Lower leg skin (tissue), 4 donors: Measurements from ENCODE around the gene TMEM256. TPM values are rescaled to one million over a fixed set of nuclear protein-coding genes. Genes with fewer than 3 reads are reported as not detected.

ENCODE experiments used
- DNase-seq, 2 donors: peaks; one replicate each; pipeline ENCODE4 v3.0.0-alpha.2; 2019; ENCODE audit warnings: low spot score in 2 of 2
- H3K4me3 ChIP-seq: fragments of 200-600 bp; sonication (generic); 2 replicates; pipeline ENCODE4 v1.5.1; 2017; ENCODE audit warnings: mild to moderate bottlenecking, low read depth; ENCODE audit not compliant: poor library complexity, severe bottlenecking
- POLR2A ChIP-seq, 2 donors: fragments of 450-650 bp; IDR thresholded peaks; one replicate each; pipeline ENCODE4 v1.6.1; 2016 to 2017; ENCODE audit warnings: antibody characterized with exemption in 2 of 2, mild to moderate bottlenecking in 1 of 2, moderate library complexity in 1 of 2
- WGBS, 2 donors: methylation state at CpG; one replicate each; pipeline ENCODE4 v1.1.5; 2018; 5-methylcytosine and 5-hydroxymethylcytosine counted together
- intact Hi-C: fragments of 100-400 bp; cut with DNase I; formaldehyde crosslinking; loops from one replicate; pipeline ENCODE4 v1.15.0; 2023; ENCODE audit warnings: low total_unique reads
- total RNA-seq, 4 donors: library from RNA; depleted of rRNA; stranded (reverse); fragments of >200 nt; gene quantifications; one replicate each; pipeline ENCODE4 v1.1.0, GENCODE V29; 2016
- TF ChIP-seq, protein P1 (sequence below), 3 donors: fragments of 450-650 bp; IDR thresholded peaks; one replicate each; pipeline ENCODE4 v1.5.1; 2016; ENCODE audit warnings: antibody characterized with exemption in 3 of 3, mild to moderate bottlenecking in 3 of 3, moderate library complexity in 2 of 3

Gene TMEM256
- total RNA-seq, 4 donors from 2014 or later, result 56.1 to 90.8 (median 65.5) TPM

DNA sequence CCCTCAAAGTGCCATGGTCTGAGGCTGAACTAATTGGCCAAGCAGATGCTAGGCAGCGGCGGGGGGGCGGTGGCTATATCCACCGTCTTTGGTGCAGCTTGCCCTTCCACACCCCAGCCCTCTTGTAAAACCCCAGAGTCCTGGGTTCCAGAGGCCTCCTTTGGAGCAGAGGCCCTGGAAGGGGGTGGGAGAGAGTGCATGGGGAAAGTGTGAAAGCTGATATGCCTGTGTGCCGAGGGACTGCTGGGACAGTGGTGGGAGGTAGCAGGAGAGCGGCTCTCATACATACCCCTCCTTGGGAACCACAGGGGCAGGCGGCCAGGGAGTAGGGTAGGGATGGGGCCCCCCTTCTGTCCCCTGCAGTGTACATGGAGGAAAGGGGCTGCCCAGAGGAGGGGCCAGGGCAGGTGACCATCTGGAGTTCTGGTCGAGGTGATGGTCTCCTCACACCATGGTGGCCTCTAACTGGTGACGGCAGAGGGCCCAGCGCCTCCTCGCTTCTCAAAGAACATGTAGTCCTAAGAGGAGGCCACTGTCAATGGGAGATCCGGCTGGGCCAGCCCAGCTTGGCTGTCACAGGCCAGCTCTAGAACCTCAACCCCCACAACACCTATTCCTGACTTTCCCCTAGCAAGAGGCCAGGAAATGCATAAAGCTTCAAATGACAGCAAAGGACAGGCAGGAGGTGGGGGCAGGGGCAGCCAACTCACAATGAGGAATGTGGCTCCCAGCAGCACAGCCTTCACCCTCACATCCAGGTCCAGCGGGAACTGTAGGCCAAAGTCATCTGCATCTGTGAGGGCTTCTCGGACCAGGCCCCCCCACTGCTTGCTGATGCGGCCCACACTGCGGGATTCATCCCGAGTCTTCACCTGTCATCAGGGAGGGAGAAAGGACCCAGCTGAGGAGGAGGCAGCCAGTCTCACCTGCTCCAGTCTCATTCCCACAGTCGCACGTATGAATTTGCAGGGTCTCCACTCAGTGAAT is 13.7 kb downstream of the TMEM256 start:
- no peak overlapping the region for H3K4me3 ChIP-seq
- DNase-seq, result no peak
- 82 to 91% methylated on average over 19 of the region's 19 CpGs for WGBS, 2 donors
- intact Hi-C loops, result no loop called here
- no peak for TF ChIP-seq POLR2A (IDR thresholded peaks at IDR 0.05)
- TF ChIP-seq, protein P1, sequence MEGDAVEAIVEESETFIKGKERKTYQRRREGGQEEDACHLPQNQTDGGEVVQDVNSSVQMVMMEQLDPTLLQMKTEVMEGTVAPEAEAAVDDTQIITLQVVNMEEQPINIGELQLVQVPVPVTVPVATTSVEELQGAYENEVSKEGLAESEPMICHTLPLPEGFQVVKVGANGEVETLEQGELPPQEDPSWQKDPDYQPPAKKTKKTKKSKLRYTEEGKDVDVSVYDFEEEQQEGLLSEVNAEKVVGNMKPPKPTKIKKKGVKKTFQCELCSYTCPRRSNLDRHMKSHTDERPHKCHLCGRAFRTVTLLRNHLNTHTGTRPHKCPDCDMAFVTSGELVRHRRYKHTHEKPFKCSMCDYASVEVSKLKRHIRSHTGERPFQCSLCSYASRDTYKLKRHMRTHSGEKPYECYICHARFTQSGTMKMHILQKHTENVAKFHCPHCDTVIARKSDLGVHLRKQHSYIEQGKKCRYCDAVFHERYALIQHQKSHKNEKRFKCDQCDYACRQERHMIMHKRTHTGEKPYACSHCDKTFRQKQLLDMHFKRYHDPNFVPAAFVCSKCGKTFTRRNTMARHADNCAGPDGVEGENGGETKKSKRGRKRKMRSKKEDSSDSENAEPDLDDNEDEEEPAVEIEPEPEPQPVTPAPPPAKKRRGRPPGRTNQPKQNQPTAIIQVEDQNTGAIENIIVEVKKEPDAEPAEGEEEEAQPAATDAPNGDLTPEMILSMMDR (IDR thresholded peaks at IDR 0.05), result no peak

DNA sequence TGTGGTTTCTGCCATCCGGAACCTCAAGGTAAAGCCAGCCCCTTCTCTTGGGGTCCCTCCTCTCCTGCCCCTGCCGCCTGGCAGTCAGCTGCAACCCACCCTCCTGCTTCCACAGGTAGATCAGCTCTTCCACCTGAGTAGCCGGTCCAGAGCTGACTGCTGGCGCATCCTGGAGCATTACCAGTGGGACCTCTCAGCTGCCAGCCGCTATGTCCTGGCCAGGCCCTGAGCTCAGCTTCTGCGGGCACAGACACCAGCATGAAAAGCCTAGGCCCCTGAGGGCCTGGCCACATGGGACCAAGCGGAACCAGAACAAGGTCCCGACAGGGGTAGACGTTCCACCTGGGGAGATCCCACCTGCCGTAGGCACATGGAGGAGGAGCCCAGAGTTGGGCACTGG is 15.0 kb downstream of the TMEM256 start:
- no peak for TF ChIP-seq POLR2A (IDR thresholded peaks at IDR 0.05)
- TF ChIP-seq, protein P1 (IDR thresholded peaks at IDR 0.05), result no peak
- DNase-seq, result no peak
- intact Hi-C loops, result no loop called here
- no peak overlapping the region for H3K4me3 ChIP-seq
- 91 to 93% methylated on average over 10 of the region's 10 CpGs for WGBS, 2 donors

DNA sequence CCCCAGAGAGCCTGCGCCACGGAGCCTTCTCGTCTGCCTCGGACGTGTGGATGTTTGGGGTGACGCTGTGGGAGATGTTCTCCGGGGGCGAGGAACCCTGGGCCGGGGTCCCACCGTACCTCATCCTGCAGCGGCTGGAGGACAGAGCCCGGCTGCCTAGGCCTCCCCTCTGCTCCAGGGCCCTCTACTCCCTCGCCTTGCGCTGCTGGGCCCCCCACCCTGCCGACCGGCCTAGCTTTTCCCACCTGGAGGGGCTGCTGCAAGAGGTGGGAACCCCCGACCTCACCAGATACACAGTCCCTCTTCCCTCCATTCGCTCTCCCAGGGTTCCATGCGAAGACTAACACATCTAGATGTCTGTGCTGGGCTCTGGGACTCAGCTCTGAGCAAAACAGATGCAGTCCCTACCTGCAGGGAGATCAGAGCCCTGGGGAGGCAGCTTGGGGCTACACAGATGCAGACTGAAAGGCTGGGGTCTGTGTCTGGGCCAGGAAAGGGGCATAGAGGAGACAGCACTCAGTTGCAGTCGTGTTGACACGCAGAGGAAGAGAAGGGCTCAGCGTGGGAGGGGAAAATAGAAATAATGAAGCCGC is 19.3 kb downstream of the TMEM256 start:
- DNase-seq, result no peak
- 78 to 85% methylated on average over 13 to 23 of the region's 23 CpGs for WGBS, 2 donors
- no peak overlapping the region for H3K4me3 ChIP-seq
- TF ChIP-seq POLR2A (IDR thresholded peaks at IDR 0.05), result no peak
- TF ChIP-seq, protein P1 (IDR thresholded peaks at IDR 0.05), result no peak
- intact Hi-C loops, result no loop called here

DNA sequence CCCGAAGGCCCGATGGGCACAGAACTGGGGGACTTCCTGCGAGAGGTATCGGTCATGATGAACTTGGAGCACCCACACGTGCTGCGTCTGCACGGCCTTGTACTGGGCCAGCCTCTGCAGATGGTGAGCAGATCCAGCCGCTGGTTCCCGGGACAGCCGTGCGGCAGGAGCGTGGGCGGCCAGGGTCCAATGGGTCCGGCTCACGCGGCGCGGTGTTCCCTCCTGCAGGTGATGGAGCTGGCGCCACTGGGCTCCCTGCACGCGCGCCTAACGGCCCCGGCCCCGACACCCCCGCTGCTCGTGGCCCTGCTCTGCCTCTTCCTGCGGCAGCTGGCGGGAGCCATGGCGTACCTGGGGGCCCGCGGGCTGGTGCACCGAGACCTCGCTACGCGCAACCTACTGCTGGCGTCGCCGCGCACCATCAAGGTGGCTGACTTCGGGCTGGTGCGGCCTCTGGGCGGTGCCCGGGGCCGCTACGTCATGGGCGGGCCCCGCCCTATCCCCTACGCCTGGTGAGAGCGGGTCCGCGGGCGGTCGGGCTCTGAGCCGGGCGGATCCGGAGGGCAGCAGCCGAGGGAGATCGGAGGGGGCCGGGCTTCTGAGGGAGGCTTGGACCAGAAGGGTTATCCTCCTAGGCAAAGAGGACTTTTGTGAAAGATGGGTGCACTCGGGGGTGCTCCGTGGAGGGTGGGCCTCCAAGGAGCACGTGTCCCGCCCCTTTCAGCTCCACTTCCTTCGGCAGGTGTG is 20.0 kb downstream of the TMEM256 start:
- TF ChIP-seq, protein P1 (IDR thresholded peaks at IDR 0.05), result no peak
- no peak for TF ChIP-seq POLR2A (IDR thresholded peaks at IDR 0.05)
- 45 to 50% methylated on average over 39 to 41 of the region's 65 CpGs for WGBS, 2 donors
- no peak overlapping the region for H3K4me3 ChIP-seq
- intact Hi-C loops, result no loop called here
- no peak for DNase-seq

DNA sequence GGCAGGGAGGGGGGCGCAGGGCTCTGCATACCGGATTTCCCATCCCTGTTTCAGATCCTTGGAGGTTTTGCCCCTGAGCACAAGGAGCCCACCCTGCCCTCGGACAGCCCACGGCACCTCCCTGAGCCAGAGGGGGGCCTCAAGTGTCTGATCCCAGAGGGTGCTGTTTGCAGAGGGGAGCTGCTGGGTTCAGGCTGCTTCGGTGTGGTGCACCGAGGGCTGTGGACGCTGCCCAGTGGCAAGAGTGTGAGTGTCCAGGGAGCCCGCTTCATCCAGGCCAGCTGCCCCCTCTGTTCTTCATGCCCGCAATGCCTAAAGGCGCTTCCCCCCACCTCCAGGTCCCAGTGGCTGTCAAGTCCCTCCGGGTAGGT is 20.5 kb downstream of the TMEM256 start:
- no peak for DNase-seq
- H3K4me3 ChIP-seq, result no peak overlapping the region
- TF ChIP-seq POLR2A (IDR thresholded peaks at IDR 0.05), result no peak
- TF ChIP-seq, protein P1 (IDR thresholded peaks at IDR 0.05), result no peak
- intact Hi-C loops, result no loop called here
- WGBS, 2 donors, result 71 to 87% methylated on average over 4 to 10 of the region's 11 CpGs
